ENCODE measurements around the gene CEP250. TPM values are rescaled to one million over a fixed set of nuclear protein-coding genes. Genes with fewer than 3 reads are reported as not detected.
"Not testable (repeated sequence)": the region's sequence is repeated elsewhere in the genome, so short reads cannot be mapped to it uniquely, and the experiment has no call there.

The CEP250 gene
- total and polyA plus RNA-seq, 2 donors: 12.5 to 17.6 TPM

GRCh38 chr20:35542990-35543389 lies 87.6 kb downstream of the CEP250 start:
- WGBS: 94% methylated on average over 1 of the region's 1 CpG

GRCh38 chr20:35544436-35544835 lies 89.0 kb downstream of the CEP250 start:
- H3K27ac ChIP-seq (ENCODE audit: low read depth in 1 of 2, low read length in 1 of 2): no peak overlapping the region
- H3K9me3 ChIP-seq (ENCODE audit: control insufficient read depth in 2 of 2, insufficient read depth in 1 of 2, low read length in 1 of 2): no peaks in the 10 kb centered on the region
- H3K36me3 ChIP-seq (ENCODE audit: control insufficient read depth in 2 of 2, insufficient read depth in 2 of 2, low read length in 1 of 2): peaks cover 26 to 50% of the 10 kb centered on the region in 2 donors
- 94% methylated on average over 16 of the region's 16 CpGs for WGBS
- peaks cover 0 to 16% of the 10 kb centered on the region in 2 donors for H3K4me1 ChIP-seq (ENCODE audit: control insufficient read depth in 2 of 2, insufficient read depth in 2 of 2, low read length in 2 of 2)
- H3K27me3 ChIP-seq (ENCODE audit: control insufficient read depth in 2 of 2, insufficient read depth in 1 of 2, low read length in 1 of 2): no peaks in the 10 kb centered on the region
- H3K4me3 ChIP-seq (ENCODE audit: low read length in 2 of 2): no peak overlapping the region
- DNase-seq (ENCODE audit: low read depth in 6 of 9, low spot score in 9 of 9): no peak

More at GRCh38 chr20:35542990-35543389, 87.6 kb downstream of the CEP250 start:
- no peaks in the 10 kb centered on the region for H3K27me3 ChIP-seq (ENCODE audit: control insufficient read depth in 2 of 2, insufficient read depth in 1 of 2, low read length in 1 of 2)
- H3K9me3 ChIP-seq (ENCODE audit: control insufficient read depth in 2 of 2, insufficient read depth in 1 of 2, low read length in 1 of 2): no peaks in the 10 kb centered on the region
- H3K27ac ChIP-seq (ENCODE audit: low read depth in 1 of 2, low read length in 1 of 2): no peak overlapping the region
- no peak overlapping the region for H3K4me3 ChIP-seq (ENCODE audit: low read length in 2 of 2)
- H3K4me1 ChIP-seq (ENCODE audit: control insufficient read depth in 2 of 2, insufficient read depth in 2 of 2, low read length in 2 of 2): peaks cover 0 to 16% of the 10 kb centered on the region in 2 donors
- H3K36me3 ChIP-seq (ENCODE audit: control insufficient read depth in 2 of 2, insufficient read depth in 2 of 2, low read length in 1 of 2): peaks cover 16 to 37% of the 10 kb centered on the region in 2 donors
- no peak for DNase-seq (ENCODE audit: low read depth in 6 of 9, low spot score in 9 of 9)

GRCh38 chr20:35544941-35545340 lies 89.5 kb downstream of the CEP250 start:
- not testable (repeated sequence) for H3K4me3 ChIP-seq (ENCODE audit: low read length in 2 of 2); H3K9me3 ChIP-seq (ENCODE audit: control insufficient read depth in 2 of 2, insufficient read depth in 1 of 2, low read length in 1 of 2); DNase-seq (ENCODE audit: low read depth in 6 of 9, low spot score in 9 of 9); H3K27ac ChIP-seq (ENCODE audit: low read depth in 1 of 2, low read length in 1 of 2); H3K27me3 ChIP-seq (ENCODE audit: control insufficient read depth in 2 of 2, insufficient read depth in 1 of 2, low read length in 1 of 2)
- WGBS: 97% methylated on average over 7 of the region's 7 CpGs
- Histone ChIP-seq H3K4me1 (ENCODE audit: control insufficient read depth in 2 of 2, insufficient read depth in 2 of 2, low read length in 2 of 2) (peaks cover 0 to 16% of the 10 kb centered on the region in 2 donors), H3K36me3 (ENCODE audit: control insufficient read depth in 2 of 2, insufficient read depth in 2 of 2, low read length in 1 of 2) (peaks cover 30 to 50% of the 10 kb centered on the region in 2 donors)

- Histone ChIP-seq H3K9me3 (ENCODE audit: control insufficient read depth in 2 of 2, insufficient read depth in 1 of 2, low read length in 1 of 2) (no peaks in the 10 kb centered on the region), H3K27me3 (ENCODE audit: control insufficient read depth in 2 of 2, insufficient read depth in 1 of 2, low read length in 1 of 2) (no peaks in the 10 kb centered on the region), H3K27ac (ENCODE audit: low read depth in 1 of 2, low read length in 1 of 2) (no peak overlapping the region), H3K4me3 (ENCODE audit: low read length in 2 of 2) (no peak overlapping the region), H3K36me3 (ENCODE audit: control insufficient read depth in 2 of 2, insufficient read depth in 2 of 2, low read length in 1 of 2) (peaks cover 33 to 55% of the 10 kb centered on the region in 2 donors), H3K4me1 (ENCODE audit: control insufficient read depth in 2 of 2, insufficient read depth in 2 of 2, low read length in 2 of 2) (peaks cover 0 to 16% of the 10 kb centered on the region in 2 donors)
- 90% methylated on average over 1 of the region's 1 CpG for WGBS
- no peak for DNase-seq (ENCODE audit: low read depth in 6 of 9, low spot score in 9 of 9)
Observed at GRCh38 chr20:35546127-35546526, 90.7 kb downstream of the CEP250 start.

GRCh38 chr20:35547329-35547728 lies 91.9 kb downstream of the CEP250 start:
- Histone ChIP-seq H3K9me3 (ENCODE audit: control insufficient read depth in 2 of 2, insufficient read depth in 1 of 2, low read length in 1 of 2) (no peaks in the 10 kb centered on the region), H3K27me3 (ENCODE audit: control insufficient read depth in 2 of 2, insufficient read depth in 1 of 2, low read length in 1 of 2) (no peaks in the 10 kb centered on the region), H3K36me3 (ENCODE audit: control insufficient read depth in 2 of 2, insufficient read depth in 2 of 2, low read length in 1 of 2) (peaks cover 45 to 66% of the 10 kb centered on the region in 2 donors), H3K4me1 (ENCODE audit: control insufficient read depth in 2 of 2, insufficient read depth in 2 of 2, low read length in 2 of 2) (peaks cover 0 to 6% of the 10 kb centered on the region in 2 donors), H3K4me3 (ENCODE audit: low read length in 2 of 2) (no peak overlapping the region), H3K27ac (ENCODE audit: low read depth in 1 of 2, low read length in 1 of 2) (no peak overlapping the region)
- WGBS: 86% methylated on average over 9 of the region's 9 CpGs
- DNase-seq (ENCODE audit: low read depth in 6 of 9, low spot score in 9 of 9): no peak

- no peaks in the 10 kb centered on the region for H3K27me3 ChIP-seq (ENCODE audit: control insufficient read depth in 2 of 2, insufficient read depth in 1 of 2, low read length in 1 of 2)
- 96% methylated on average over 4 of the region's 4 CpGs for WGBS
- no peak overlapping the region for H3K27ac ChIP-seq (ENCODE audit: low read depth in 1 of 2, low read length in 1 of 2)
- H3K4me1 ChIP-seq (ENCODE audit: control insufficient read depth in 2 of 2, insufficient read depth in 2 of 2, low read length in 2 of 2): no peaks in the 10 kb centered on the region
- H3K4me3 ChIP-seq (ENCODE audit: low read length in 2 of 2): no peak overlapping the region
- no peaks in the 10 kb centered on the region for H3K9me3 ChIP-seq (ENCODE audit: control insufficient read depth in 2 of 2, insufficient read depth in 1 of 2, low read length in 1 of 2)
- peaks cover 73 to 76% of the 10 kb centered on the region in 2 donors for H3K36me3 ChIP-seq (ENCODE audit: control insufficient read depth in 2 of 2, insufficient read depth in 2 of 2, low read length in 1 of 2)
- no peak for DNase-seq (ENCODE audit: low read depth in 6 of 9, low spot score in 9 of 9)
Observed at GRCh38 chr20:35551503-35551902, 96.1 kb downstream of the CEP250 start.

- Histone ChIP-seq H3K4me1 (ENCODE audit: control insufficient read depth in 2 of 2, insufficient read depth in 2 of 2, low read length in 2 of 2) (no peaks in the 10 kb centered on the region), H3K27me3 (ENCODE audit: control insufficient read depth in 2 of 2, insufficient read depth in 1 of 2, low read length in 1 of 2) (no peaks in the 10 kb centered on the region), H3K4me3 (ENCODE audit: low read length in 2 of 2) (no peak overlapping the region), H3K9me3 (ENCODE audit: control insufficient read depth in 2 of 2, insufficient read depth in 1 of 2, low read length in 1 of 2) (no peaks in the 10 kb centered on the region), H3K27ac (ENCODE audit: low read depth in 1 of 2, low read length in 1 of 2) (no peak overlapping the region), H3K36me3 (ENCODE audit: control insufficient read depth in 2 of 2, insufficient read depth in 2 of 2, low read length in 1 of 2) (peaks cover 71 to 74% of the 10 kb centered on the region in 2 donors)
- no peak for DNase-seq (ENCODE audit: low read depth in 6 of 9, low spot score in 9 of 9)
- WGBS: 98% methylated on average over 3 of the region's 3 CpGs
Observed at GRCh38 chr20:35552914-35553313, 97.5 kb downstream of the CEP250 start.

GRCh38 chr20:35555461-35555860 lies 100.1 kb downstream of the CEP250 start:
- peaks cover 57 to 63% of the 10 kb centered on the region in 2 donors for H3K36me3 ChIP-seq (ENCODE audit: control insufficient read depth in 2 of 2, insufficient read depth in 2 of 2, low read length in 1 of 2)
- H3K4me3 ChIP-seq (ENCODE audit: low read length in 2 of 2); H3K4me1 ChIP-seq (ENCODE audit: control insufficient read depth in 2 of 2, insufficient read depth in 2 of 2, low read length in 2 of 2); H3K9me3 ChIP-seq (ENCODE audit: control insufficient read depth in 2 of 2, insufficient read depth in 1 of 2, low read length in 1 of 2); H3K27me3 ChIP-seq (ENCODE audit: control insufficient read depth in 2 of 2, insufficient read depth in 1 of 2, low read length in 1 of 2); DNase-seq (ENCODE audit: low read depth in 6 of 9, low spot score in 9 of 9); H3K27ac ChIP-seq (ENCODE audit: low read depth in 1 of 2, low read length in 1 of 2): not testable (repeated sequence)
- 98% methylated on average over 4 of the region's 4 CpGs for WGBS

- Histone ChIP-seq H3K36me3 (ENCODE audit: control insufficient read depth in 2 of 2, insufficient read depth in 2 of 2, low read length in 1 of 2) (peaks cover 53 to 63% of the 10 kb centered on the region in 2 donors), H3K27me3 (ENCODE audit: control insufficient read depth in 2 of 2, insufficient read depth in 1 of 2, low read length in 1 of 2) (no peaks in the 10 kb centered on the region), H3K4me3 (ENCODE audit: low read length in 2 of 2) (no peak overlapping the region), H3K9me3 (ENCODE audit: control insufficient read depth in 2 of 2, insufficient read depth in 1 of 2, low read length in 1 of 2) (no peaks in the 10 kb centered on the region), H3K4me1 (ENCODE audit: control insufficient read depth in 2 of 2, insufficient read depth in 2 of 2, low read length in 2 of 2) (no peaks in the 10 kb centered on the region), H3K27ac (ENCODE audit: low read depth in 1 of 2, low read length in 1 of 2) (no peak overlapping the region)
- no peak for DNase-seq (ENCODE audit: low read depth in 6 of 9, low spot score in 9 of 9)
- WGBS: 97% methylated on average over 21 of the region's 21 CpGs
Observed at GRCh38 chr20:35555951-35556645, 100.7 kb downstream of the CEP250 start.

Data from thymus (tissue), 11 donors.